C1 segment of cervical spinal cord (tissue), 14 donors: ENCODE measurements around the gene ADH4.
"Not testable (repeated sequence)": the region's sequence is repeated elsewhere in the genome, so short reads cannot be mapped to it uniquely, and the experiment has no call there.

Source experiments
- DNase-seq, 14 donors: peaks; one replicate each; lab custom pipeline; 2025; lab: John Stamatoyannopoulos, UW

ADH4 gene

GRCh38 chr4:99144070-99144469 lies at the start of gene ADH4:
Gene ADH4, minus strand, starts transcription at chr4:99144297. Its CDS starts 75 bp downstream, at chr4:99144222.
- DNase-seq, result no peak

- DNase-seq, result no peak
These were observed 46.2 kb upstream of the ADH4 start for GRCh38 chr4:99190336-99190735.

GRCh38 chr4:99189900-99190299 lies 45.8 kb upstream of the ADH4 start:
- not testable (repeated sequence) for DNase-seq

- DNase-seq, result no peak
These were observed 41.9 kb upstream of the ADH4 start for GRCh38 chr4:99186029-99186428.

GRCh38 chr4:99185581-99185980 lies 41.5 kb upstream of the ADH4 start:
- DNase-seq, result no peak

- no peak for DNase-seq
These were observed 36.4 kb upstream of the ADH4 start for GRCh38 chr4:99180382-99181070.

- DNase-seq, result no peak
These were observed 35.5 kb upstream of the ADH4 start for GRCh38 chr4:99179626-99180025.

- no peak for DNase-seq
These were observed 35.1 kb upstream of the ADH4 start for GRCh38 chr4:99179178-99179577.

- DNase-seq, result no peak
These were observed 22.4 kb upstream of the ADH4 start for GRCh38 chr4:99166544-99166943.

GRCh38 chr4:99165978-99166377 lies 21.9 kb upstream of the ADH4 start:
- DNase-seq, result no peak

GRCh38 chr4:99161373-99162099 lies 17.4 kb upstream of the ADH4 start:
- no peak for DNase-seq

- no peak for DNase-seq
These were observed 15.6 kb upstream of the ADH4 start for GRCh38 chr4:99159699-99160098.

GRCh38 chr4:99157478-99157935 lies 13.4 kb upstream of the ADH4 start:
- DNase-seq, result no peak

GRCh38 chr4:99156992-99157391 lies 12.9 kb upstream of the ADH4 start:
- no peak for DNase-seq

GRCh38 chr4:99154658-99155342 lies 10.7 kb upstream of the ADH4 start:
- no peak for DNase-seq

GRCh38 chr4:99151995-99152394 lies 7.9 kb upstream of the ADH4 start:
- no peak for DNase-seq

- no peak for DNase-seq
These were observed 7.4 kb upstream of the ADH4 start for GRCh38 chr4:99151452-99151851.

- no peak for DNase-seq
These were observed 5.4 kb upstream of the ADH4 start for GRCh38 chr4:99149426-99150019.

- DNase-seq, result no peak
These were observed 4.5 kb upstream of the ADH4 start for GRCh38 chr4:99148550-99148949.

- DNase-seq, result no peak
These were observed 490 bp upstream of the ADH4 start for GRCh38 chr4:99144587-99144986.

GRCh38 chr4:99136329-99136728 lies 7.8 kb downstream of the ADH4 start:
- no peak for DNase-seq

GRCh38 chr4:99135541-99136162 lies 8.4 kb downstream of the ADH4 start:
- no peak for DNase-seq
